B cell (primary cell): ENCODE measurements around the gene MEA1.

Experiments
- CTCF ChIP-seq: fragments of 200-600 bp; IDR thresholded peaks from one replicate; pipeline ENCODE4 v1.8.0; 2022; ENCODE audit warnings: antibody characterized with exemption, mild to moderate bottlenecking
- EZH2 ChIP-seq: IDR thresholded peaks from 2 replicates; pipeline ENCODE4 v1.6.1; 2012; ENCODE audit warnings: borderline replicate concordance, low read depth, mild to moderate bottlenecking, moderate library complexity, low read length; ENCODE audit not compliant: insufficient read depth, poor library complexity, severe bottlenecking

- TF ChIP-seq CTCF (no peak), EZH2 (no peak)
These were observed 45.5 kb downstream of the MEA1 start for GRCh38 chr6:42968126-42968701.
